ENCODE results near the gene AGFG1.
A peak's percentile ranks its signal among the peaks of the same experiment; 100 is the strongest.

AGFG1 gene

DNA sequence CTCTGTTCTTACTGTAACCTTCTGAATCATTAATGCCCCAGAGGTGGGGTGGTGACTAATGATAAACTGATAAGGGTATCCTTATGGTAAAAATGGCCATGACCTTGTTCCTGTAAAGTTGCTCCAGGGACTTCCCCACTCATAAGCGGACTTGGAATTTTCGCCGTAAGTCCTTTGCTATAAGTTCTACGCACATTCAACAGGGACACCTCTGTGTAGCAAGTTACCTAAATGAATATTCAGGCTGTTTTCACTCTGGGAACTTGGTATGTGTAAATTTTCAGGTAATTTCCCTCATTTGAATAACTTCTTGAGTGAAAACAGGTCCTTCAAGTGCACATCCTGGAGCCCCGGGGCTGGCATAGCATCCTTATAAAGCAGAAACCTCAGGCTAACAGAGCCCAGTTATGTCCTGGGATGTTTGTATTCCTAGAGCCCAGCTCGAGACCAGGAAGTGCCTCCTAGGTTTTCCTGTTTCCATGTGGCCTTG is 9.4 kb upstream of the AGFG1 start:
- no peak for DNase-seq

DNA sequence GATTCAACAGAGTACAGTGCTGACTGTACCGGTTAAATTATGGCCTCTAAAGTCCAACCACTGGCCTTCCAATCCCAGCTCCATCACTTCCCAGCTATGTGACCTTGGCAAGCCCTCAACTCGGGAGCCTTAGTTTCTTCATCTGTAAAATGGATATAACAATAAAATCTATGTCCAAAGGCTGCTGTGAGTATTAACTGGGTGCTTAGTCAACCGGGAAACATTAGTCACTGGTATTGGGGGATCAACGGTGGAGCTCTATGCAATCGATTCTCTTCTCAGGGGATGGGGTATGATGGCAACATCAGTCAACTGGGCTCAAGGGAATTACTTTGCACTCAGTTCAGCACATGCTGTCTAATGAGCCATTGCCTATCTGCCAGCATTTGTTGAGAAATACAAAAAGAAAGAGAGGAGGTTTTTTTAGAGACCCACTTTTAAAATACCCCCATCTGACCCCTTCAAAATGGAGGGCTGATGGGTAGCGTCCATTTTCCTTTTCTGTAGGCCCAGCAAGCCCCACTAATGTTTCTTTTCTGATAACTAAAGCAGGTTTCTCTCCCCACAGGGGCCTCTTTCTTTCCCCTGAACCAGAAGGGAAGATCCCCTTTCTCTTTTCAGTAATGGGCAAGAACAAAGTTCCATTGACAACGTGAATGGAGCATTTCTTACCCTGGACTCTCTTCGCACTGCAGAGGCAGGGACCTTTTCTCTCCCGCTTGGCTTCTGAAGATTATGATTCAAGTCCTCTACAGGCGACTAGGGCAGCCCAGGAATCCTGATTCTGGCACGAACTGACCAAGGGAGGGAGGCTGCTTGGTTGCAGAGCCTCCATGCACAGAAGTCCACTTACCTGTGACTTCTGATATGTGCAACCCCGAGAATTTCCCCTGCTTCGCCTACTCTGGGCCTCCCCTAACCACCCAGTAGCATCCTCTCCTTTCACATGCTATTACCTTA is 8.7 kb upstream of the AGFG1 start:
- DNase-seq, result peak in 1 of 2 experiments; percentile 35

DNA sequence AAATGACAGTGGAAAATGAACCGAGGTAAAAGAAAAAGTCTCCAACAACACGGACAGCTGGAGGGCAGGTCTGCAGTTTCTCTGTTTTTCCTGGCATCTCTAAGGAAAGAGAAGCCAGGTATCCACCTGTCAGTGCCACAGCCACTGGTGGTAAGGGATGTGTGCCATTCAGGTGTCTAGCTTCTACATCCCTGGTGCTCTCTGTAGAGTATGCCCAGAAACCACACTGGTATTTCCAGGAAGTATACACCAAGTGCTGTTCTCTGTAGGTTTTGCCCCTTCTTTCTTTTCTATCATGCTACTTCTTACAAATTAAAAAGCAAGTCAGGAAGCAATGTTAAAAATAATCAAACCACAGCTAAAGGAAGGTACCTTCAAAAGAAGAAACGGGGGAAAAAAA is 7.6 kb upstream of the AGFG1 start:
- peak in 1 of 2 experiments; percentile 21 for DNase-seq

DNA sequence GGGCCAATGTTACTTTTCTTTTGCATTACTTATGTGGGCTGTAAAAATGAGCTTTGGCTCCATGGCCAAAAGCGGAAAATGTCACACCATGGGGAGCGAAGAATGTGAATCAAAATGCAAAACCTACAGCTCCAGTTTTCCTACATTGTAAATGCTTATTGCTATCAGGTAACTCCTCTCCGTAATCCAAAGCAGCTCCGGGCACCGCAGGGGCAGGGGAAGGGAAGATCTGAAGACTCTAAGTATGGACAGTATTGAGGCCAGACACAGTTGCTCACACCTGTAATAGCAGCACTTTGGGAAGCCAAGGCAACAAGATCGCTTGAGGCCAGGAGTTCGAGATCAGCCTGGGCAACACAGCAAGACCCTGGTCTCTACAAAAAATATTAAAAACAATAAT is 7.1 kb upstream of the AGFG1 start:
- DNase-seq, result peak in 1 of 2 experiments; percentile 21

DNA sequence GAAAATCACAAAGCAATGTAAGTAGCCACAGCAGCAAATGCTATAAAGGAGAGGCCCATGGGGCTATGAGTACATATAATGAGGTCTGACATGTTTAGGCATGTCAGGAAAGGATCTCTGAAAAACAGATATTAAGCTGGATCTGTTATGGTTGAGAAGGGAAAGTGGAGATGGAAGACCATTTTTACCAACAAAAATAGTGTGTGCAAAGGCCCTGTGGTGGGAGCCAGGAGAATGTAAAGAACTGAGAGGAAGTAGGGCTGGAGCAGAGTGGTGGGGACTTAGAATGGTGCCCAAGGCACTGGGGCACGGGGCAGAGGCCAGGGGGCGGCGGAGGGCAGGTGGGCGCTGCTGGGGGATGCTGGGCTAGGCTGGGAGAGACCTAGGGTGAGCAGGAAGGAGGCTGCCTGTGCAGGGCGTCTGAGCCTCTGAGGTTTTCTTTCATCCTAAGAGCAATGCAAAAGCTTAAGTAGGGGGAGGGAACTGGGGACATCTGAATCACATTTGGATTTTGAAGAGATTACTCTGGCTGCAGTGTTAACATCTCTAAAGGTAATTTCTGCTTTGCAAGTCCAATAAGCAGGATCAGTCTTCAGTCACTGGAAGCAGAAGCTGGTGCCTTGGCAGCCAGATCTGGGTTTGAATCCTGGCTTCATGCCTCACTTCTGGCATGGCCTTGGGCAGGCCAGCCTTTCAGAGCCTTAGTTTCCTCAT is 4.9 kb upstream of the AGFG1 start:
- no peak for DNase-seq

DNA sequence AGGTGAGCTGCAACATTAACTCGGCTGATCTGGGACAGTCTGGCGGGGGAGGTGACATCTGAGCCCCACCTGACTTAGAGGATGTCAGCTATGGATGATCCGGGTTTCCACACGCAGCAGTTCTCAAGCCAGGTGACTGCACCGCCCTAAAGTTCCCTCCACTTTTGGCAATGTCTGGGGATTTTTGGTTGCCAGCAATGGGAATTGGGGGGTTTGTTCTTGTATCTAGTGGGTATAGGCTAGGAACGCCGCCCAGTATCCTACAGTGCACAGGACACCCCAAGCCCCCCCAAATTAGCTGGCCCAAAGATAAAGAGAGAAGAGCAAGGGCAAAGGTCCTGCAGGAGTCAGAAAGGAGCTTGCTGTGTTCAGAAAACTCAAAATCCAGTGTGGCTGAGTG is 544 bp upstream of the AGFG1 start:
- DNase-seq, result no peak

DNA sequence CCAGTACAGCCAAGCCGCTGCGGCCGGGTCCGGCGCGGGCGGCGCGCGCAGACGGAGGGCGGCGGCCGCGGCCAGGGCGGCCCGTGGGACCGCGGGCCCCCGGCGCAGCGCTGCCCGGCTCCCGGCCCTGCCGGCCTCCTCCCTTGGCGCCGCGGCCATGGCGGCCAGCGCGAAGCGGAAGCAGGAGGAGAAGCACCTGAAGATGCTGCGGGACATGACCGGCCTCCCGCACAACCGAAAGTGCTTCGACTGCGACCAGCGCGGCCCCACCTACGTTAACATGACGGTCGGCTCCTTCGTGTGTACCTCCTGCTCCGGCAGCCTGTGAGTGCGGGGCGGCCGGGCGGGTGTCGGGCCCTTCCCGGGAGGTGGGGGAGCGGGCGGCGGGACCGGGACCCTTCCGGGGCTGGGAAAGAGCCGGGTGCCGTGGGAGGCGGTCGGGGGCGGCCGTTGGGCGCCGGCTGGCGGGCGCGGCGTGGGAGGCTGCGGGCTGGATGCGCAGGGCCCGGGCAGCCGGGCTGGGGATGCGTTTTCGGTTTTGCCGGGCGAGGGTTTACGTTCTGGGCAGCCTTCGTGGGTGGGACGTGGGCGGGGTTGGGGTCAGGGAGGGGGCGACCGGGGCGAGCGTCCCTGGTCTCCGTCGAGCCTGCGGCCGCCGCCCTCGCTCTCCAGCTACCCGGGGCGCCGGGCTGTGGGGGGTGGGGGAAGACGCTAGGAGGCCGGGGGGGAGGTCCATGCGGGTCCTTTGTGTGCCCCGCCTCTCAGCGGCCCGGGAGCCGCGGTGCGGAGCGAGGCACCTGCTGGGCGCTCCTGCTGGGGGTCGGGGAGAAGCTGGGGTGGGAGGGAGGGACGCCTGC is 537 bp downstream of the AGFG1 start:
- peak; percentile 49 to 55 for DNase-seq

DNA sequence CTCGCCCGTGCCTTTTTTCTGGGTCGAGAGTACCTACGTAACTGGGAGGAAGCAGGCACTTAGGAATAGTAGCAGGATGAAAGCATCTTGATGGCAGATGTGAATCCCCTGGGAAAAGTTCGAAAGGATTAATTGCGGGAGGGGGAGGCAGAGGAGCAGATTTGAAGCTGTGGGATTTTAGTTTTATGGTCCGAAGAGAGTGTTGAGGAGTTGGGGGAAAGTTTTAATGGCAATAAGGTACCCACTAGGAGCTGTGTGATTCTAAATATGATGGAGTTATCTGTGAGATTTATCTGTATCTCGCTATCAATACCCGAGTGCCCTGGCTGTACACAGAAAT is 1.1 kb downstream of the AGFG1 start:
- DNase-seq, result no peak

DNA sequence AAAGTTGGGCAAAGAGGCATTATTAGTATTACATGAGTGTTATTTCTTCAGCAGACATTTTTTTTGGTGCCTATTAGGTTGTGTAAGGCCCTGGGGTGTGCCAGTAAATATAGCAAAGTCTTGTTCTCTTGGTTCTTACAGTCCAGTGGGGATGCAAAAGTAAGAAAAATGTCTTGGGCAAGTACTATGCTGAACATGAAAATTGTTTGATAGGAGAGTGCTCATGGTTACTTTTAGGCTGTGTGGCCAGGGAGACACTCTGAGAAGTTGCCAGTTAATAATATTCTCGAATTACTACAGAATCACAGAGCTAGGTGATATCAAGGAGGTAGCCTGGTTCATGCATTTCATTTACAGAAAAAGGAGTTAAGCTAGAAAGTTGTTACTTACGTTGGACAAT is 1.9 kb downstream of the AGFG1 start:
- no peak for DNase-seq

DNA sequence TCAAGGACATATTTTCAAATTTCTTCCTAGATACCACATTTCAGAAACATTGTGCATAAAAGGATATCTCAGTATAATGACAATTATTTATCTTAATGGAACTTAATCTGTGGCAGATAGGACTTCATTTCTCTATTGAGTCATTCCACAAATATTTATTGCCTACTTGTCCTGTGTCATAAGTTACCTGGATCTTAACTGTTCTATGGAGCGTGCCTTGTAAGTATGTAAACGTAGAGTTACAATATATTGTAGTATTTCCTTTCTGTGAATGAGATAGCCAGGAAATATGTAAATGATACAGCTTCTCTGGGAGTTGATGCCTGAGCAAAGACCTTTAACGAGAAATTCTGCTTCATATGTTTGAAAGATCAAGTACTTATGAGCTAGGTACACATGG is 2.5 kb downstream of the AGFG1 start:
- DNase-seq, result no peak

DNA sequence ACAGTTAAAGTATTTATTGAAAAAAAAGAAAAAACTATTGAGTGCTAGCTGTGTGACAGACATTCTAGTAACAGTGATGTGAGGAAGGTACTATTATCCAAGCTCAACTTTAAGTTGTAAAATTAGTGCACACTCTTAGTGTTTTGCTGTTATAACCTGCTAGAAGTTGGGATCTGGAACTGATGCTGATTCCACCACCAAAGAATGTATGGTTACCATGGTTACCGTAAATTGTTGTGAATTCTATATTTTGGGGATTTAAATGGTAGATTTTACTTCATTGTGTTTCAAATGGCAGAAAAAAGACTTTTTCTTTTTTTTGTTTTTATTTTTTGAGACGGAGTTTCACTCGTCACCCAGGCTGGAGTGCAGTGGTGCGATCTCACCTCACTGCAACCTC is 5.3 kb downstream of the AGFG1 start:
- no peak for DNase-seq

DNA sequence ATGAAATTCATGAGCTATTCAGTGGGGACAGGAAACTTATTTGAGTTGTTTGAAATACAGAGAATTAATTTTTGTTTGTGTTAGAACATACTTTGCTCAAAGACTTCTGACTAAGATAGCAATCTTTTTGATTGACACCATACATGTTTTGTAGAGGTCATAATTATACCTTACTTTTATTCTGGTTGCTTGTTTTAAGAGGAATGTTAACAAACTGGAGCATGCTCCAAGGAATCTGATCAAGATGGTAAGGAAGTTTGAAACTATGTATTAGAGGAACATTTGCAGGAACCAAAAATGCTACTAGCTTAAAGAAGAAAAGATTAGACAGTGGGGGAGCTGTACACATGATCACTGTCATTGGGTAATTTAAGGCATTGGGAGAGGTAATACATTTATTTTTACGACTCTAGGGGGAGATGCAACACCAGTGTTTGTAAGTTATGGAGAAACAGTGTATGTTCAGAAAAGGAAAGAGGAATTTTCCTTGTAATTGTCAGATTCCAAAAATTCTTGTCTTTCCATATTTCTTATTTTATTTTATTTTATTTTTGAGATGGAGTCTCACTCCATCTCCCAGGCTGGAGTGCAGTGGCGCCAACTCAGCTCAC is 8.0 kb downstream of the AGFG1 start:
- no peak for DNase-seq

DNA sequence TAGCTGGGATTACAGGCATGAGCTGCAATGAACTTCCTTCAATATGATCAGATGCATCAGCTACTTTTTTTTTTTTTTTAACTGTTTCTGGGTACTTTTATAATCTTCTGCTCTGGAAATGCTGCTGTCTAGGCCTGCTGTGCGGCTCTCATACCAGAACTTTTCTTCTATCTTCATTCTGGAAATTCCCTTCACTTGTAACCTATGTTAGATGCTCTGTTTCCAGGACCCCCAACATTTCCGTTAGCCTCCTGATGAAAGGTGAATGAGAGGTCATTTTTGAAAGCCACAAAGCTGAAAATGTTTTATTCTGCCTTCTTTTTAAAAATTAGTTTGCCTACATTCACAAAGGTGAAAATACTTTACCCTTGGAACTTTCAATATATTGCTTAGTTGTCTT is 8.6 kb downstream of the AGFG1 start:
- DNase-seq, result no peak

DNA sequence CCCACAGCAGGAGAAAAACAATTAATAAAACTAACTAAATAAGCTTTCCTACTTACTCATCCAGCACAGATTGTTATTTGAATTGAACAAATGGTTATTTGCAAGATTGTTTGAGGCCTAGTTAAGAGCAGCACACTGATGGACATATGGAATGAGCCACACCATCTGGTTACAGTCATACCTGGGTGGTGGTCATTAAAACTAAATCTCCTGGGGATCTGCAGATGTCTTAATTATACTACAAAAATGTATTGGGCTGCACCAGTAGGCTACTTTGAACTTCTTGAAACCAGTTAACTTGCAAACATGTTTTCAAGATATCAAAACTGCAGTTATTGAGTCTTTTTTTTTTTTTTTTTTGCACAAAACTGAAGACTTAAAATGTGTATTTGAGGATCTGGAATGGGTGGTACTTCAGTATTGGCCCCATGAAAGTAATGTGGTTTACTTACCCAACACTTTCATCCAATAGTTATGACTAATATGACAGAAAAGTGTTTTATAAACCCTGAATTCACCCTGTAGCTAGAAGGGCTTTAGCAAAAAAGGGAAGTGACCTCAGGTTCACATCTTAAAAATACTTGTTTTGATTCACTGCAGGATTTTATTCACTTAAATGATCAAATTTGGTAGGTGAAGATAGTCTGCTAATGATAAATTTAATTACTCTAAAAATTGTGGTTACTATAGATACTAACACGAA is 10.8 kb downstream of the AGFG1 start:
- no peak for DNase-seq

DNA sequence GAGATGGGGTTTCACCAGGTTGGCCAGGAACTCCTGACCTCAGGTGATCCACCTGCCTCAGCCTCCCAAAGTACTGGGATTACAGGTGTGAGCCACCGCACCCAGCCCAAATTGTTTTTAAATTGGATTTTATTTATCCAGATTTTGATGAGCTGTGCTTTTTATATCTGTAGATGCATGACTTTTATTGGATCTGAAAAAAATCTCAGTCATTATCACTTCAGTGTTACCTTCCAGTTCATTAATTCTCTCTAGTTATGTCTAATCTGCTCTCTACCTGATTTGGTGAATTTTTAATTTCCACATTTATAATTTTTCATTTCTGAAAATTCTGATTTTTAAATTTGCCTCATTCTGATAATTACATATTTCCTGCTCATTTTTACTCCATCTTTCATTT is 13.5 kb downstream of the AGFG1 start:
- DNase-seq, result no peak

DNA sequence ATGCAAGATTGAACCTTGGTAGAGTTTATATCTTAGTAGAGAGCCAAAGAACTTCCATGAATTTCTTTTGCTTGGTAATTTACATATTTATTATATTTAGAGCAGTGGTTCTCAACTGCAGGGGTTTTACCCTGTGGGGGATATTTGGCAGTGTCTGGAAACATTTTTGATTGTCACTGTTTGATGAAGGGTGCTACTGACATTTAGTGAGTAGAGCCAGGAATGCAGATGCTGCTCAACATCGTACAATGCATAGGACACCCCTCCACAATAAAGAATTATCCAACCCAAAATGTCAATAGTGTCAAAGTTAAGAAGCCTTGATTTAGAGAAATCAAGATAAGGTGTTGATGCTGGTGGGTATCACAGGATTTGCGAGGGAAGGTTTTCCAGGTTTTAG is 14.7 kb downstream of the AGFG1 start:
- DNase-seq, result no peak

DNA sequence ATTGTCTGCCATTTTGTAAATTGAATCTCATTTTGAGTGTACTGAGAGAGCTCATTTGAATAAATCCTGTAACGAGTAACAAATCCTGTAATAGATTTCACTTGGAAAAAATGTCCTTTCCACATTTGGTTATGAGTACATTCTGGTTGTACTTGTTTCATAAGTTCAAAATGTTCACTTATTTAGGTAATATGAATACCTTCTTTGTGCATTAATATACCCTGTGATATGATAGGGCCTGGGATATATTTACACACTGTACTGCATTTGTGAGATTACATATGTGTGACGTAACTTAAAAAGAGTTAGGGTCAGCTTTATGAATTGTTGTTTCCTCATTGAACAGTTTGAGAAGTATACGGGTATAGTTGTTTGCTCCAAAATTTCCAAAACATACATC is 16.1 kb downstream of the AGFG1 start:
- DNase-seq, result no peak

DNA sequence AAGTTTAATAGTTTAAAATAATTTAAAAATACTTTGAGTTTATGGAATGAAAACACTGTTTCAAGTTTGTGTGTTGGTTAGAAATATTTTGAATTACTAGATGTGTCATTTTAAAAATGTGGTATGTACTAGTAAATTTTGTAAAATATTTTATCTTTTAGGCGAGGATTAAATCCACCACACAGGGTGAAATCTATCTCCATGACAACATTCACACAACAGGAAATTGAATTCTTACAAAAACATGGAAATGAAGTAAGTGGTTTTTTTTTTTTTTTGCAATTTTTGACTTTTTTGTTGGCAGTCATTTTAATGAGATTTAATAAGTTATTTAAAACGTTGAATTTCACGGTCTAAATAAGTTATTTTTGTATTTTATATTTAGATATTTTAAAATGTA is 19.4 kb downstream of the AGFG1 start:
- DNase-seq, result no peak

DNA sequence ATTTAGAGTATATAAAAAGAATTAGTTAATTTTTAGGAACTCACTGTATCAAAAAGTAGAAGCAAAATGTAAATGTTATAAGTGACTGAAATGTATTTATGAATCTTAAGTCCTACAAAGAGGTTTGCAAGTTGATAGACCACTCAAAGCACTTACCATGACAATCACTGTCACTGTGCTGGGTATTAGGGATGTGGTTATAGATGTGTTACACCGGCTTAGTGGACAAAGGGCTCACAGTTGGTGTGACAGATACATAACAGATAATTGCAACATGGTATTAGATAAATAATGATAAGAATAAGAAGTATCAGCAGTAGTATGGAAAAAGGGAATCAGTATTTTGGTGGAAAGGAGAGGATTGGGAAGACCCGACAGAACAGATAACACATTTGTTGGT is 21.6 kb downstream of the AGFG1 start:
- no peak for DNase-seq

DNA sequence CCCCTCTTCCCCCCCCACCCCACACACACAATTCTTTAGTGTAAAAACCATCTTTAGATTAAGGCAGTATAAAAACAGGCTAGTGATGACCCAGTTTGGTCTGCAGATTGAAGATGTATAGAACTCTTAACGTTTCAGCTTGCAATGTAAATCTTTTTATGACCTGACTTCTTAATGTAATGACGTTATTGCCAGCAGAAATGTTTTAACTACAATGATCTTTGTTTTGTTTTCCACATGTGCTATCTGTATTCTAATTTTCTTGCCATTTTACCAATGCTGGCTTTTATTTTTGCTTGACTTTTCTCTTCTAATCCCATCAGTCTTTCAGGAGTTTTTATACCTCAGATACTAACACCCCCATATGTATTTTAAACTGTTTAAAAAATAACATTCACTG is 25.2 kb downstream of the AGFG1 start:
- DNase-seq, result no peak

DNA sequence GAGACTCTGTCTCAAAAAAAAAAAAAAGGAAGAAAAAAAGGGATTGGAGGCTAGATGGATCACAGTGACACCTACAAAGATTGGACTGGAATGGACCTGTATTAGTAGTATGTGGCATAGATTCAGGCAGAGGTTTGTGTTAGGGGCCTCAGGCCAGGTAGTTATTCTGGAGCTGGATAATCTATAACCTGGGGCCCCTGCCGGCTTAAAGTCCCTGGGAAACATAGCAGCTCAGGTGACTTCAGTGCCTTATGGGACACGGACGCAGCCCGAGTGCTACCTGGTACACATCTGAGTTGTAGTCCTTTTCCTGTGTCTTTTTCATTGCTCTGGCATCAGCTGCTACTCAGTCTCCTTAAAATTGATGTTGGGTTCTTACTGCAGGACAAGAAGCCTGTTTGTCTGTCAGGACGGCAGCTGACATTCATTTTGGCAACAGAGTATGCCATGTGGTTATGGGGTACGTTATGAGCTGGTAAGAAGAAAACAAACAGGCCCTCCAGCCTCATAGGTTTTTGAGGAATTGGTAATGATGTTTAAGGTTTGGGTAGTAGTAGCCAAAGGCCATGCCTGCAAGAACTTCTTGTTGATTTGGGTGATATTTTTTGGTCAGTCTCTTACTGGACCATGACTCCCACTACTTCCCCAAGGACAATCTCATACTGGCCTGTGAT is 27.8 kb downstream of the AGFG1 start:
- no peak for DNase-seq

DNA sequence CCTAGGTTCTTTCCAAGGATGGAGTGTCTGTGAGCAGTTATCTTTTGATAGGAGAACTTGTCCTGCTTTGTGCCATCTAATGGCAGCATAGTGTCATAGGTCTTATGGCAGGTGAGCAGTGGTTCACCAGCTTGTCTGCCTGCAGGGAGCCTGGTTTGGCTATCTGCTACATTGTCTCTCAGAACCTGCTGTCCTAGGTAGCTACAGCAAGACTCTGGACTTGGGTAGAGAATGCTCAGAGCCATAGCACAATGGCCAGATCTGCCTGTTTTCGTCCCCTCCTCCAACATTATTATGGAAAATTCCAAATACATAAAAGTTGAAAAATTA is 28.3 kb downstream of the AGFG1 start:
- DNase-seq, result no peak
